ENCODE data around the gene BLOC1S1. TPM values are rescaled to one million over a fixed set of nuclear protein-coding genes. Genes with fewer than 3 reads are reported as not detected.

Gene BLOC1S1
- total RNA-seq, 1 experiment from 2014 or later: 85.5 TPM

- peak overlapping the region; percentile 63 to 64 for H3K4me3 ChIP-seq (replicated peaks in 1 of 2; ENCODE audit: low read depth in 1 of 2, low read length in 2 of 2)
- TF ChIP-seq ZBTB33 (IDR thresholded peaks at IDR 0.05; ENCODE audit: extremely low read depth, insufficient replicate concordance, low read length) (no peak), JUND (IDR thresholded peaks at IDR 0.05) (no peak), SIN3A (IDR thresholded peaks at IDR 0.05; ENCODE audit: low read depth) (no peak), MAX (IDR thresholded peaks at IDR 0.05) (no peak), POLR2AphosphoS5 (IDR thresholded peaks at IDR 0.05; ENCODE audit: low read depth, low read length) (no peak), ELF1 (IDR thresholded peaks at IDR 0.05; ENCODE audit: borderline replicate concordance, low read depth) (no peak), ZNF274 (IDR thresholded peaks at IDR 0.05; ENCODE audit: low read depth, low read length) (no peak), TCF7L2 (IDR thresholded peaks at IDR 0.05; ENCODE audit: borderline replicate concordance, extremely low read depth, insufficient read depth, insufficient read length) (no peak), SRF (IDR thresholded peaks at IDR 0.05; ENCODE audit: low read depth) (no peak), RAD21 (IDR thresholded peaks at IDR 0.05; ENCODE audit: low read depth) (no peak), YY1 (IDR thresholded peaks at IDR 0.05; ENCODE audit: extremely low read depth, insufficient replicate concordance, low read depth, low read length) (no peak), EGR1 (IDR thresholded peaks at IDR 0.05; ENCODE audit: low read depth) (no peak), FOSL1 (IDR thresholded peaks at IDR 0.05; ENCODE audit: low read depth) (no peak), CTCF (IDR thresholded peaks at IDR 0.05 in 2 of 3, conservative IDR thresholded peaks at IDR 0.05 in 1 of 3; ENCODE audit: borderline replicate concordance in 1 of 3, insufficient read depth in 1 of 3, low read depth in 2 of 3, low read length in 2 of 3) (no peak), ATF3 (IDR thresholded peaks at IDR 0.05) (no peak)
- TF ChIP-seq, protein P1, sequence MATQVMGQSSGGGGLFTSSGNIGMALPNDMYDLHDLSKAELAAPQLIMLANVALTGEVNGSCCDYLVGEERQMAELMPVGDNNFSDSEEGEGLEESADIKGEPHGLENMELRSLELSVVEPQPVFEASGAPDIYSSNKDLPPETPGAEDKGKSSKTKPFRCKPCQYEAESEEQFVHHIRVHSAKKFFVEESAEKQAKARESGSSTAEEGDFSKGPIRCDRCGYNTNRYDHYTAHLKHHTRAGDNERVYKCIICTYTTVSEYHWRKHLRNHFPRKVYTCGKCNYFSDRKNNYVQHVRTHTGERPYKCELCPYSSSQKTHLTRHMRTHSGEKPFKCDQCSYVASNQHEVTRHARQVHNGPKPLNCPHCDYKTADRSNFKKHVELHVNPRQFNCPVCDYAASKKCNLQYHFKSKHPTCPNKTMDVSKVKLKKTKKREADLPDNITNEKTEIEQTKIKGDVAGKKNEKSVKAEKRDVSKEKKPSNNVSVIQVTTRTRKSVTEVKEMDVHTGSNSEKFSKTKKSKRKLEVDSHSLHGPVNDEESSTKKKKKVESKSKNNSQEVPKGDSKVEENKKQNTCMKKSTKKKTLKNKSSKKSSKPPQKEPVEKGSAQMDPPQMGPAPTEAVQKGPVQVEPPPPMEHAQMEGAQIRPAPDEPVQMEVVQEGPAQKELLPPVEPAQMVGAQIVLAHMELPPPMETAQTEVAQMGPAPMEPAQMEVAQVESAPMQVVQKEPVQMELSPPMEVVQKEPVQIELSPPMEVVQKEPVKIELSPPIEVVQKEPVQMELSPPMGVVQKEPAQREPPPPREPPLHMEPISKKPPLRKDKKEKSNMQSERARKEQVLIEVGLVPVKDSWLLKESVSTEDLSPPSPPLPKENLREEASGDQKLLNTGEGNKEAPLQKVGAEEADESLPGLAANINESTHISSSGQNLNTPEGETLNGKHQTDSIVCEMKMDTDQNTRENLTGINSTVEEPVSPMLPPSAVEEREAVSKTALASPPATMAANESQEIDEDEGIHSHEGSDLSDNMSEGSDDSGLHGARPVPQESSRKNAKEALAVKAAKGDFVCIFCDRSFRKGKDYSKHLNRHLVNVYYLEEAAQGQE (IDR thresholded peaks at IDR 0.05; ENCODE audit: low read depth): no peak
- POLR2A ChIA-PET: interaction anchor here (0.5 to 3.8 kb wide), 10 partner anchors 8 to 390 kb away, joined by 3 to 24 read pairs (median 5); partner anchors contain the start of genes CD63, ESYT1, ORMDL2 and PA2G4
- DNase-seq (ENCODE audit: low read depth, low spot score): no peak
- peak; percentile 33 for ATAC-seq
- H3K27me3 ChIP-seq (ENCODE audit: insufficient read depth, low read length): no peaks in the 10 kb centered on the region
- peak overlapping the region; percentile 88 for H3K4me2 ChIP-seq (ENCODE audit: low read length)
- H3K9me2 ChIP-seq (ENCODE audit: insufficient read depth): no peaks in the 10 kb centered on the region
- RAD21 ChIA-PET (ENCODE audit: low non-redundant PET in 1 of 2, low total read pairs in 2 of 2, uncharacterized antibody in 2 of 2, unreplicated experiment in 2 of 2): interaction anchor here (0.6 to 1.6 kb wide), 11 partner anchors 8 to 302 kb away, joined by 3 to 11 read pairs (median 4); partner anchors contain the start of genes CD63 (in 1 of the 2) and DNAJC14 (in 1 of the 2)
- peak overlapping the region; percentile 99 for H2AFZ ChIP-seq (ENCODE audit: low read depth, low read length, poor library complexity, severe bottlenecking)
- intact Hi-C loops (cut with micrococcal nuclease): loop anchor here (1.0 to 10.0 kb wide), 6 partner anchors 56 to 377 kb away; partner anchors contain the start of genes PYM1, RPL41 and ZC3H10
- H3K4me1 ChIP-seq (ENCODE audit: control insufficient read depth in 1 of 2, insufficient read depth in 2 of 2, low read length in 2 of 2): peaks cover 14 to 49% of the 10 kb centered on the region in 2 experiments
- peak overlapping the region; percentile 57 for H3K9ac ChIP-seq (ENCODE audit: low read length)
- H3K27ac ChIP-seq (ENCODE audit: low read depth, low read length): peak overlapping the region; percentile 46
- CTCF ChIA-PET: interaction anchor here (0.7 to 3.6 kb wide), 51 partner anchors 8 to 988 kb away, joined by 3 to 49 read pairs (median 4); partner anchors contain the start of genes BLOC1S1, CD63, DGKA and DNAJC14
- no peaks in the 10 kb centered on the region for H3K79me2 ChIP-seq (ENCODE audit: insufficient read depth, low read length)
- H4K20me1 ChIP-seq (ENCODE audit: insufficient read depth): no peaks in the 10 kb centered on the region
- no peaks in the 10 kb centered on the region for H3K9me3 ChIP-seq (ENCODE audit: control insufficient read depth in 1 of 2, insufficient read depth in 1 of 2, low read depth in 1 of 2, low read length in 2 of 2)
- no TSS peak for BruUV-seq (replicated peaks)
- H3K36me3 ChIP-seq (ENCODE audit: control insufficient read depth in 1 of 2, insufficient read depth in 2 of 2, low read length in 2 of 2): no peaks in the 10 kb centered on the region
Measured at GRCh38 chr12:55737581-55738122, 21.8 kb downstream of the BLOC1S1 start.
